Activated CD8-positive, alpha-beta T cell treated with anti-CD3 and anti-CD28 coated beads, Interleukin-2, amount 10 ng/mL, durations not matched to agents 7 days and 5 days (primary cell): ENCODE measurements around the gene ELFN1. TPM values are rescaled to one million over a fixed set of nuclear protein-coding genes. Genes with fewer than 3 reads are reported as not detected.
A peak's percentile ranks its signal among the peaks of the same experiment; 100 is the strongest.

Experiments used
- ATAC-seq: fragments of 150-1000 bp; cut with Tn5 transposase; one replicate; pipeline ENCODE4 v1.10.0; 2021; ENCODE audit warnings: moderate library complexity
- CTCF ChIA-PET: fragments of 350-600 bp; sonication (Branson Sonifier 250); formaldehyde crosslinking; loops from one replicate; lab custom pipeline; 2021; ENCODE audit warnings: antibody characterized with exemption; lab: Charles Lee
- POLR2A ChIA-PET: fragments of 350-600 bp; sonication (Branson Sonifier 250); formaldehyde crosslinking; loops from one replicate; lab custom pipeline; 2021; ENCODE audit warnings: antibody characterized with exemption; lab: Charles Lee
- DNase-seq: peaks from one replicate; pipeline ENCODE4 v3.0.0-alpha.2; 2020
- H3K27ac Mint-ChIP-seq: one replicate; pipeline ENCODE4 v1.8.0; 2021; ENCODE audit warnings: mild to moderate bottlenecking, mixed read lengths
- H3K27me3 Mint-ChIP-seq: one replicate; pipeline ENCODE4 v1.8.0; 2021; ENCODE audit warnings: low read depth, mixed read lengths
- H3K36me3 Mint-ChIP-seq: one replicate; pipeline ENCODE4 v1.8.0; 2021; ENCODE audit warnings: low read depth, mixed read lengths
- H3K4me1 Mint-ChIP-seq: one replicate; pipeline ENCODE4 v1.8.0; 2021; ENCODE audit warnings: low read depth, mixed read lengths
- H3K4me3 Mint-ChIP-seq: one replicate; pipeline ENCODE4 v1.8.0; 2021; ENCODE audit warnings: mild to moderate bottlenecking, mixed read lengths
- H3K9me3 Mint-ChIP-seq: one replicate; pipeline ENCODE4 v1.8.0; 2022; ENCODE audit warnings: mixed read lengths; ENCODE audit not compliant: insufficient read depth
- total RNA-seq, 2 experiments: library from RNA; stranded (reverse); gene quantifications; one replicate each; pipeline ENCODE4 v1.2.3, GENCODE V29; 2021

ELFN1 gene
- total RNA-seq, 2 experiments from 2014 or later: not detected

DNA sequence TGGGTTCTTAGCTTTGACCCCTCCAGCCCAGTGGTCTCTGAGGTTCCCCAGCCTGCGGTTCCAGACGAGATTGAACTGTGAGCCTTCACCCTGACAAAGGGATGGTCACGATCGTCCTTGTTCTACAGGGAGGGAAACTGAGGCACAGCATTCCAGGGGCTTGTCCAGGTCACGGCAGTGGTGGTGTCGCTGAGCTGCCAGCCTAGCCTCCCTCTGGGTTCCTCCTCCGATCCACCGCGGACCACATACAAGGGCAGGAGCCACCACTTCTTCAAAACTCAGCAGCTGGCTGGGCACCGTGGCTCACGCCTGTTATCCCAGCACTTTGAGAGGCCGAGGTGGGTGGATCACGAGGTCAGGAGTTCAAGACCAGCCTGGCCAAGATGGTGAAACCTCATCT, 35.8 kb downstream of the ELFN1 start:
- Mint-ChIP-seq H3K27me3 (peaks cover 2% of the 10 kb centered on the region), H3K27ac (no peak overlapping the region), H3K9me3 (peaks cover 26% of the 10 kb centered on the region), H3K36me3 (peaks cover 2% of the 10 kb centered on the region), H3K4me3 (no peak overlapping the region), H3K4me1 (no peaks in the 10 kb centered on the region)
- ChIA-PET POLR2A (no interaction called here), CTCF (no interaction called here)
- no peak for ATAC-seq
- DNase-seq: no peak

DNA sequence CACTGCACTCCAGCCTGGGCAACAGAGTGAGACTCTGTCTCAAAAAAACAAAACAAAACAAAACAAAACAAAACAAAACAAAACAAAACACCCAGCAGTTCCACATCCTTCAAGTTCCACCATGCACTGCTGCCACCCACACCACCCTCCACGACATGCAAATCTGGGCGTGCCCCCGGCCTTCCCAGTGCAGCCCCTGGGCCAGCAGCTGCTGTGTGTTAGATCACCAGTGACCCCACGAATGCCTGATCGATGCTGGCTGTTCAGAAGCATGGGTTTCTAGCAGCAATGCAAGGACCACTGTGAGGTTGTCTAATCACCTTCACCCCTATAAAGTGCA, 36.3 kb downstream of the ELFN1 start:
- DNase-seq (no peak), ATAC-seq (no peak)
- POLR2A ChIA-PET: no interaction called here
- Mint-ChIP-seq H3K4me1 (no peaks in the 10 kb centered on the region), H3K9me3 (peaks cover 26% of the 10 kb centered on the region), H3K27me3 (peaks cover 2% of the 10 kb centered on the region), H3K27ac (peak overlapping the region; percentile 43), H3K36me3 (peaks cover 2% of the 10 kb centered on the region), H3K4me3 (no peak overlapping the region)
- CTCF ChIA-PET: no interaction called here

DNA sequence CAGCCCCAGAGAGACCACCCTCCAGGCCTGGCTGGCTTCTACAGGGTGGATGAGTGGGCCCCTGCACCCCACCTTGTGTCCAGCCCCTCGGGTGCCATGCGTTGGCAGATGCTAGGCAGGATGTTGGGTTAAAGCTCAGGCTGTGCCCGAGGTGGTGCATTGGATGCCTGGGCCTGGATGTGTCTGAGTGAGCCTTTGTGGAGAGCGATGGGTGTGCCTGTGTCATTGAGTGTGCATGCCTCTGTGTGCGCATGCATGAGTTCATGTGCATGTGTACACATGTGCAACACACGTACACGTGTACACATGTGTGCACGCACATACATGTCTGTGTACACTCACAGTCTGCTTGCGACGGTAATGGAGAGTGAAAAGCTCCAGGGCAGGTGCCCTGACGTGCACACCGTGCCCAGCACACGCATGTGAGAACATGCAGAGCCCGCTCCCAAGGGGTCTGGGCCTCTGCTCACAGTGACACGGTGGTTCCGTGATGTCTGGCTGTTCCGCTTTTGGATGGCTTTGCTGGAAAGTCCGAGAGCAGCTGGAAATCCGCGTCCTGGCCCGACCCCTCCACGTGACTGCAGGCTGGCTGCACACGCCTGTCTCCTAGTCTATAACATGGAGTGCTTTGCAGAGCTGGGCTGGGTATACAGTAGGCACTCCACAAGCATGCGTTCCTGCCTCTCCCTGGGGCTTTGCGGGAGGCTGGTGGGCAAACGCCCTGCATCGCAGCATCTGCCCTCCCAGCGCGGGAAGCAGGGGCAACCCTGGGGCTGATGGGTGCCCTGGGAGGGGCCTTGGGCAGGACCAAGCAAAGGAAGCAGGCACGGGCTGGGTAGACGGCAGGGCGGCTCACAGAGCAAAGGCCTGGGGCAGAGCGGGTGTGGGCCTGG, 36.9 kb downstream of the ELFN1 start:
- ATAC-seq (no peak), DNase-seq (no peak)
- Mint-ChIP-seq H3K36me3 (peaks cover 2% of the 10 kb centered on the region), H3K4me1 (no peaks in the 10 kb centered on the region), H3K27me3 (peaks cover 2% of the 10 kb centered on the region), H3K4me3 (no peak overlapping the region), H3K27ac (peak overlapping the region; percentile 43), H3K9me3 (peaks cover 26% of the 10 kb centered on the region)
- POLR2A ChIA-PET: no interaction called here
- CTCF ChIA-PET: no interaction called here

DNA sequence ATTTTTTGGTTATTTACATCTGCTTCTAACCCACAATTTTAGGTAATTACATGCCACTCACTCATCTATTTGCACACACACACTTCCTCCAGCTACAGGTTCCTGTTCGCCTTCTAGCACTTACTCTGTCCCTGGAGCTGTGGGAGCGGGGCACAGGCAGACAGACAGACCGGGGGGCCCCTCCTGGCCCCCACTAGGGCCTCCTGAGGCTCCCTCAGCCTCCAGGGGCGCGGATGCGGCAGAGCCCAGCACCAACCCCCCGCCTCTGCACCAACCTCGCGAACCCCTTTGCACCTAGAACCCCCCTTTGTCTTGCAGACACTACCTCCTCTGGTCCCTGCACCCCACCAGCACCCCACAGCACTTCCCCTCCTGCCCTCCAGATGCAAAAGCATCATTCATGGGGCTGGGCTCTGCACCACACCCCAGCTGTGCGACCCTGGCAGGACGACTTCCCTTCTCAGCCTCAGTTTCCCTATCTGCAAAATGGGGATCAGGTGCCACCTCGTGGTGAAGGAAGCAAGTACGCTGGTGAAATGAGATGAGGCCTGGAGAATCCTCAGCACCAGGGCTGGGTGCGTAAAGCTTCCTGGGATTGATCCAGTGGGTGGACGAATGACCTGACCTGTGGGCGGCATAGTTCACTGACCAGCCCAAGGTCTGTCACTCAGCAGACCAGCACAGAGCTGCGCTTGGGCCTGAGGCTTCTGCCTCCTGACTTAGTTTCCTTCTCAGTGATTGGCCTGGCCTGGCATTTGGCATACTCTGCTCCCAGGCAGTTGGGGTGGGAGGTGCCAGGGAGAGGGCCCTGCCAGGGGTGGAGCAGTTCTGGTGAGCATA, 37.9 kb downstream of the ELFN1 start:
- CTCF ChIA-PET: no interaction called here
- H3K9me3 Mint-ChIP-seq: peaks cover 19% of the 10 kb centered on the region

DNA sequence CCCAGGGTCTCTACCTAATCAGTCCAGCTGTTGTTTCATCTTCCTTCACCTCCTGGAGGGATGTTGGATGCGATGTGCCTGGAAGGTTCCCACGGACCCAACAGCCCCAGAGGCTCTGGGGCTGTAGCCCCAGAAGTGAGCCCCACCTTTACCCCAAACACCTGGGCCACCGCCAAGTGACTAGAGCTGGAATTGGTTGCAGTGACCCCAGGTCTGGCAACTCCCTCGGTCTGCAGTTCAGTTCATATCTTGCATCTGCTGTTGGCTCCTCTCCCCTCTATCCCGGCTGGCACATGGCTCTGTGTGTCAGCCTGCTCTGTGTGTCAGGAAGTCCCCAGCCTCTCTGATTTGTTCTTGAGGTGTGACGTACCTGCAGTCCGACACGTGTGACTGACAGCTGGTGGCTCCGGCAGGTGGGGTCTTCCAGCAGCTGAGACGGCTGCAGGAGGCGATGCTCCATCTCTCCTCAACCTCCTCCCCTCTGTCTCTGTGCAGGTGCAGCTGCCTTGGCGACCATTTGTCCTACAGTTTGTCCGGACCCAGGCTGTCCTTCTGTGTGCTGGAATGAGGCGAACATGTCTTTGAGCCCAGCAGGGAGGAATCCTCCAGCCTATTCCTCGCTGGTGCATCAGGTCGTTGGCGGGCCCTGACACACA, 38.6 kb downstream of the ELFN1 start:
- Mint-ChIP-seq H3K9me3 (peaks cover 14% of the 10 kb centered on the region), H3K27me3 (no peaks in the 10 kb centered on the region), H3K4me3 (no peak overlapping the region), H3K27ac (no peak overlapping the region), H3K4me1 (no peaks in the 10 kb centered on the region), H3K36me3 (peaks cover 2% of the 10 kb centered on the region)
- no peak for ATAC-seq
- no peak for DNase-seq
- ChIA-PET CTCF (no interaction called here), POLR2A (no interaction called here)

More for the DNA sequence above, 37.9 kb downstream of the ELFN1 start:
- DNase-seq (no peak), ATAC-seq (no peak)
- no peak overlapping the region for H3K27ac Mint-ChIP-seq
- no peak overlapping the region for H3K4me3 Mint-ChIP-seq
- POLR2A ChIA-PET: no interaction called here
- peaks cover 2% of the 10 kb centered on the region for H3K36me3 Mint-ChIP-seq
- H3K27me3 Mint-ChIP-seq: peaks cover 2% of the 10 kb centered on the region
- H3K4me1 Mint-ChIP-seq: no peaks in the 10 kb centered on the region

DNA sequence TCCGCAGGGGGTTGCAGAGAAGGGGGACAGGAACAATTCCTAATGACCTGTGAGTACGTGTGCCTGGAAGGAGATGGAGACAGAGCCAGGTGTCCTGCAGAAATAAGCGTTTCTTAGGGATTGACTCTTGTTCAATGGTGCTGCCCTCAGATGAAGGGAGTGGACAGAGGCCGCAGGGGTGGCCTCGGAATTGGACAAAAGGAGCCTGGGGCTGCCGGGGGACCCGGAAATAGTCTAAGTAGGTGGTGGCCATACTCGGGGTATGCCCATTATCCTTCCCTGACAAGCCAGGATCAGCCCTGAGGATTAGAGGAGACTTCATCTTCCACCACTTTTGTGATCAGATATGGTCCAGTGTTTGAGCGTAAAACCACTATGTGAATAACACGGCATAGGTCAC, 39.2 kb downstream of the ELFN1 start:
- peaks cover 2% of the 10 kb centered on the region for H3K36me3 Mint-ChIP-seq
- CTCF ChIA-PET: interaction anchor here (0.8 to 1.0 kb wide), 2 partner anchors 9 to 411 kb away, joined by 3 read pairs; no protein-coding TSS in a partner anchor
- peaks cover 14% of the 10 kb centered on the region for H3K9me3 Mint-ChIP-seq

DNA sequence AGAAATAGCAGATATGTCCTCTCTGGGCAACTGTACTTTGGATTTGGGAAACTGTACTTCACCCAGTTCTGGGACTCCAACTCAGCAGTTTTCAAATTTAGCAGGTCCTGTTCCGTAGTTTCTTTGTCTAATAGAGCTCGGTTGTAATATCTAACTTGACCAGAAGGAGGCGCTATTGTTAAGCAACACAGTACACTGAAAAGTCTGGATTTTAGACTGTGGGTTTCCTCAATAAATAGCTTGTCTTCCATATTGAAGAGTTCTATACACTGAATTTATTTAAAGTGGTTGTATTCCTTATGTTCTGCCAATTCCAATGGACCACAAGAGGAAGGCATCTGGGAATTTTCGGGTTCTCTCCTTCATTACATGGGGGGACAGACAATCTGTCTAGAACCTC, 39.8 kb downstream of the ELFN1 start:
- Mint-ChIP-seq H3K4me1 (no peaks in the 10 kb centered on the region), H3K36me3 (peaks cover 2% of the 10 kb centered on the region), H3K4me3 (no peak overlapping the region), H3K9me3 (peaks cover 14% of the 10 kb centered on the region), H3K27ac (no peak overlapping the region), H3K27me3 (no peaks in the 10 kb centered on the region)
- ATAC-seq (no peak), DNase-seq (no peak)
- ChIA-PET POLR2A (interaction anchor here (0.7 kb wide), 1 partner anchor 483 kb away, joined by 4 read pairs; no protein-coding TSS in a partner anchor), CTCF (interaction anchor here (0.8 to 1.0 kb wide), 2 partner anchors 10 to 410 kb away, joined by 3 read pairs; no protein-coding TSS in a partner anchor)

More for the DNA sequence above, 39.2 kb downstream of the ELFN1 start:
- no peak overlapping the region for H3K27ac Mint-ChIP-seq
- H3K27me3 Mint-ChIP-seq: no peaks in the 10 kb centered on the region
- no peak overlapping the region for H3K4me3 Mint-ChIP-seq
- POLR2A ChIA-PET: interaction anchor here (0.7 kb wide), 1 partner anchor 482 kb away, joined by 4 read pairs; no protein-coding TSS in a partner anchor
- DNase-seq (no peak), ATAC-seq (no peak)
- no peaks in the 10 kb centered on the region for H3K4me1 Mint-ChIP-seq

DNA sequence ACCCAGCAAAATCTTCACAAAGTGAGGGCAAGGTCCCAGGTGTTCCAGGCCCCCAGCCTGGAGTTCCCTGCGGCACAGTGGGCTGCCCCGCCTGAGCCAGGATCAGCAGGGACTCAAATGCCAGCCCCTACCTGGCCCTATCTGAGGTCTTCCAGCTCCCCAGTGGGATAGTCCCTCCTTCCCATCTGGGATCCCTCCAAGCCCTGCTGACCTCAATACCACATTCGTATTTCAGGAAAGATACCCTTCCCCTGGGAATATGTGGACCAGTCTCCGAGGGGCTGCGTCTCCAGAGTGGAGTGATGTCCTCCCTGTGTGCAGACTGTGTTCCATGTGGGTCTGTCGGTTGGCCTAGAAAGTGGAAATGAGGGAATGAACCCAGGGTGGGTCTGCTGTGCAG, 40.9 kb downstream of the ELFN1 start:
- Mint-ChIP-seq H3K36me3 (peaks cover 2% of the 10 kb centered on the region), H3K4me3 (no peak overlapping the region), H3K9me3 (peaks cover 14% of the 10 kb centered on the region), H3K27ac (no peak overlapping the region), H3K27me3 (no peaks in the 10 kb centered on the region), H3K4me1 (no peaks in the 10 kb centered on the region)
- CTCF ChIA-PET: no interaction called here
- DNase-seq (no peak), ATAC-seq (no peak)
- POLR2A ChIA-PET: no interaction called here

DNA sequence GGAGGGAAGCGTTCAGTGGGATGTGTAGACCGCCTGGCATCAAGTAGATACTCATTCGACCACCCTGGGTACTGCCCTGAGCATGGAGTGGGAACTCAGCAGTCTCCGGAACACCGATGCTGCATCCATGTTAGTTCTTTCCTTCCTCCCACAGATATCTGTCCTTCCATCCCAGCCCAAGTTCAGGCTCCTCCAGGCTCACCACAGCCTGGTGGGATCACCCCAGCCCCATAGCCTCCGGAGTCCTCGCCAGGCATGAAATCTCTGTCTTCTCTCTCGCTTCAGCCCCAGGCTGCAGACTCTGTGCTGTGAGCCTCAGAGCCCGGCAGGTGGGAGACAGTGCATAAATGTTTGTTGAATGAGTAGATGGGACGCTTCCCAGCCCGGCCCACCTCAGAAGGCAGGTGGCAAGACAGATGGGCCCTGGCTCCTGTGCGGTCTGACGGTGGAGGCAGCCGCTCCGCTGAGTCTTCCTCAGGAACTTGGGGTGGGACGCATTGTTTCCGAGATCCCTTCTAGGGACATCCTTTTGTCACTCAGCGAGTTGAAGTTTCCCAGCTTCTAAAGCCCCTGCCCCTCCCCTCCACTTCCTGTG, 42.9 kb downstream of the ELFN1 start:
- ChIA-PET CTCF (no interaction called here), POLR2A (no interaction called here)
- H3K27ac Mint-ChIP-seq: no peak overlapping the region
- H3K27me3 Mint-ChIP-seq: no peaks in the 10 kb centered on the region
- DNase-seq (no peak), ATAC-seq (no peak)
- H3K36me3 Mint-ChIP-seq: peaks cover 2% of the 10 kb centered on the region
- H3K4me1 Mint-ChIP-seq: no peaks in the 10 kb centered on the region
- H3K9me3 Mint-ChIP-seq: peaks cover 14% of the 10 kb centered on the region
- H3K4me3 Mint-ChIP-seq: no peak overlapping the region

DNA sequence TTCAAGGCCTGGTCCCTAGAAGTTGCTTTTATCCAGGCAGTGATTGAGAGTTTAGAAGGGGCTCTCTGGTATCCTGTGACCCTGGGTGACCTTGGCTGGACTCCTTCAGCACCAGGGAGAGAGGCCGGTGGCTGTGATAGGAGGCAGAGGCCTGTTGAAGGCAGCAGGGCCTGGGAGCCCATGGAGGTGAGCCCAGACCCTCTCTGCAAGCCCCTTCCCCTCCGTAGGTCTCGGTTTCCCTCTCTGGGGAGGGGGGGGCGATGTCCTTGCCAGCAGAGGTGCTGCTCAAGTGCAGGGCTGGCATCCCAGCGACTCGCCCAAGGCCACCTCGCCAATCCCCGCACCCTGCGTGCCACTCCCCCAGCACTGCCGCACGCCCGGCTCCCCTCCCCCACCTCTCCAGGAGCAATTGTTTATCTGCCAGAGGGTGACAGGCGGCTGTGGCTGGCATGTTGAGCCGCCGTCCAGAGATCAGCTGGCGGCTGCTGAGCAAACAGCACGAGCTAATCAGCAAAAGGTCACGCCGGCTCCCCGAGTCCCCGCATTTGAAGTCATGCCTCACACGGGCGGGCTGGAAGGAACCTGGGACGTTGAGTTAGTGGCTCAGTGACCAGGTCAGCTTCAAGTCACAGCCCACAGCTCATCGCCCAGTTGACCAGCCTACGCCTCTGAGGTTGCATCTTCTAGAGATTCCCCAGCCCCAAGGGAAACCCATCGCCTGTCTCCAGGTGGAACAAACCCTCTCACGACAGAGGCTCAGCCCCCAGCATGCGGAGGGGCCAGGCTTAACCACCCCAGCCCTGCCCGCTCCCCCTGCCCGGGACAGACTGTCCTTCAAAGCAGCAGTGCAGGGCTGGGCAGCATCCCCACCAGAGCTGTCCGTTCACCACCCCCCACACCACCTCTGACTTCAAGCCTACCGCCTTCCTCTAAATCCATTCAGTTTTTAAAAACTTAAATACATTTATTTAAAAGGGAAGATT, 43.7 kb downstream of the ELFN1 start:
- Mint-ChIP-seq H3K27me3 (no peaks in the 10 kb centered on the region), H3K27ac (no peak overlapping the region), H3K9me3 (peaks cover 13% of the 10 kb centered on the region), H3K4me1 (no peaks in the 10 kb centered on the region), H3K36me3 (peaks cover 2% of the 10 kb centered on the region), H3K4me3 (no peak overlapping the region)
- ChIA-PET POLR2A (no interaction called here), CTCF (interaction anchor here (0.8 kb wide), 1 partner anchor 11 kb away, joined by 3 read pairs; no protein-coding TSS in a partner anchor)
- DNase-seq: no peak
- ATAC-seq: no peak
